Measurements from ENCODE around the gene NR5A2. TPM values are rescaled to one million over a fixed set of nuclear protein-coding genes. Genes with fewer than 3 reads are reported as not detected.
A peak's percentile ranks its signal among the peaks of the same experiment; 100 is the strongest.

Gene NR5A2
- total RNA-seq, 1 donor from 2014 or later: 27.9 TPM

DNA sequence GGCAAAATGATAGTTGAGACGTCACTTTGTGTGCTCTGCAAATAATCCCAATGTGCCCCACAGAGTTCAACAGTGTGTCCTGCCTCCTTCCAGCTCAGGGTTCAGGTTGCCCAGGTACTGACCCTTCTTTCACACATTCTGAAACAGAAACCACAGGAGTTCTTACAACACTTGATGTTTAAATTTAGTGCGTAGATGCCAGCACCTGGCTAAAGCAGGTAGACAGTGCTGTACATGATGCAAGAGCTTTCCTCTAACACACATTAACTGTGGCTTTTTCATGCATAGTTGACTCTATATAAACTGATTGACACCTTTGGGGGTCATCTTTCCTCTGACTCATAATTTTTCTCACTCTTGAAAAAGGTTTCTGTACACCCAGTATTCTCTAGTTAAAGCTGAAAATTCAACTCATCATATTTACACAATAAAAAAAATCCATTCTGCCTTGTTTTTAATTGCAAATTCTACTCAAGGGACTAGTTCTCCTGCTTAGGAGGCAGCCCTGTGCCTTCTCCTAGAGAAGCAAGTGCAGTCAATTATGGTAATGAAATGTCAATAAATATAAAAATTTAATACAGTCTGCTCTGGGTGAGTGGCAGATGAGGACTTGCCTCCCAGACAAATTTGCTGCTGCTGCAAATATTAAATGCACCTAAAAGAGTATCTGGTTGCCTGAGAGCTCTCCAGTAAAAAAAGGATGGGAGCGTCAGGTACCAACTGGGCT, 91.4 kb downstream of the NR5A2 start:
- ATAC-seq (peak; percentile 91), DNase-seq (ENCODE audit: low spot score) (peak; percentile 80)

DNA sequence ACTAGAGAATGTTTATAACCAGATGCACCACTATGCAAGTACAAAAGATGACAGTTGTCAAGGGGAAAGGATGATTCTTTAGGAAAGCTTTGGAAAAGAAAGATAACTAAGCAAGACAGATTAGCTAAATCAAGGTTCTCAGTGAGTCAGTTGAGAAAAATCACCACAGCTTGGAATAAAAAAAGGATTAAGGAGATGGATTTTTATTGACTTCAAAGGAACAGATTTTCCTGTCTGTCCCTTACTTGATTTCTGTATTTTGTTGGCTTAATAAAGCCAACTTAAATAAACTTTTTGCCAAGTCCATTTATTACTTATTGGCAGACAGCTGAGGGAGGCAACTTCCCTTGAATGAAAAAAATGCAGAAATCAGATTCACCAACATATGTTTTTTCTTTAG, 93.9 kb downstream of the NR5A2 start:
- ATAC-seq (no peak), DNase-seq (ENCODE audit: low spot score) (no peak)

DNA sequence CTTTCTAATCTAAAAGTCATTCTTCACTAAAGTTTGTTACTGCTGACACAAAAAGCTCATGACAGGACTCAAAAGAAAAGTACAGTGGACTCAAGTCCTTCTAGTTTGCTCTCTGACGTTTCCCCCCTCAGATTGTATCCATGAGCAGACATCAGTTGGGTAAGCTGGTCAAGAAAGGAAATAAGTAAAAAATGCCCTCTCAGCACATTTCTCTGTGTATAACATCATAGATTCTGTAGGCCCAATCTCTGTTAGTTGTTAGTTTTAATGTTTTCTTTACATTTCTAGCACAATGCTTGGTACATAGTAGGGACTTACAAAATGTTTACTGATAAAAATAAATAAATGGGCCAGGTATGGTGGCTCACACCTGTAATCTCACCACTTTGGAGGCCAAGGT, 96.8 kb downstream of the NR5A2 start:
- DNase-seq (ENCODE audit: low spot score) (no peak), ATAC-seq (no peak)

DNA sequence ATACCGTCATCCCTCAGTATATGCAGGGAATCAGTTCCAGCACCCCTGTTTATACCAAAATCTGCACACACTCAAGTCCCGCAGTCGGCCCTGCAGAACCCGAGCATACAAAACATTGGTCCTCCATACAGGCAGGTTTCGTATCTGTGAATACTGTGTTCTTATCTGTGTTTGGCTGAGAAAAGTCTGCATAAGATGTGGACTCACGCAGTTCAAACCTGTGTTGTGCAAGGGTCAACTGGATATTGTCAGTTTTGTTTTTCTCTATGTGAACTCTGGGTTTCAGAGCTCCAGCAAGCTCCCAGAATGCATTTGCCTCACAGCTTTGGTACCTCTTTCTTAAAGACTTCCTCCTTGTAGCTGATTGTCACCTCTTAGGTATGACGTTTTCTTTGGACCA, 100.6 kb downstream of the NR5A2 start:
- DNase-seq (ENCODE audit: low spot score): no peak
- peak; percentile 70 for ATAC-seq

DNA sequence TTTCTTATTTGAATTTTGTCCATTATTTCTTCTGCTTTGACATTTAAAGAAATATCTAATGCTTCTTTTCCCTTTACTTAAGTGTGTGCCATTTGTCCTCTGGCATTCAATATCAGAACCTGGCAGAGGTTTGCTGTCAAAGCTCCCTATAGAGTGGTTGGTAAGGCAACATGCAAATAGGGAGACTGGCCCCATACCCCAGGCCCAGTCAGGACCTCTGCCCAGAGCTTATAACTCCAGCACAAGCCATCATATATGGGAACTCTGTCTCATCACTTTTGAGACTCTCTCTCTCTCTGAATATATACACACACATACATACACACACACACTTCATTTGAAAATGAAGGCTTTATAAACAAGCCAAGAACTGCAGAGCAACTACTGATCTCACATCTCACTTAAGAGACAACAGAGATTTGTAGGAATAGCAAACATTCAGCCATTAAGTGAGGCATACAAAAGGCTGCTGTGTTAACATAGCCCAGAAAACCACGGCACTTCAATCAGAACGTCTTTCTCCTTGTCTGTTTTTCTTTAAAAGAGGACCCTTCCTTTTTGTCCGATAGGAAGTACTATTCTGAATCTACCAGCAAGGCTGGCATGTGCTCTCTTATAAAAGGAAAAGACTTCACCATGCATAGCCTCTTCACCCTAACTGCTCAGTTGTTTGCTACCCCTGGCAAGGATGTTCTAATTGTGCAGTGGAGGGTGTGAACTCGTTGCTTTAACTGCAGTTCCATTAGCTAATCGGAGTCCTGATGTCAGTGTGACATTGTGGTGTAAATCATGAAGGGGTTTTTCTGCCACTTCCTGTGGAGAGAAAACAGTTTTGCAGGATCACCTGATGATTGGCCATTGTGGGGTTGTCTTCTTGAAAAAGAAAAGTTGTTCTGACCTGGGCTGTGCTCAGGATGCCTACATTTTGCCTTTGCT, 101.7 kb downstream of the NR5A2 start:
- DNase-seq (ENCODE audit: low spot score): no peak
- no peak for ATAC-seq

DNA sequence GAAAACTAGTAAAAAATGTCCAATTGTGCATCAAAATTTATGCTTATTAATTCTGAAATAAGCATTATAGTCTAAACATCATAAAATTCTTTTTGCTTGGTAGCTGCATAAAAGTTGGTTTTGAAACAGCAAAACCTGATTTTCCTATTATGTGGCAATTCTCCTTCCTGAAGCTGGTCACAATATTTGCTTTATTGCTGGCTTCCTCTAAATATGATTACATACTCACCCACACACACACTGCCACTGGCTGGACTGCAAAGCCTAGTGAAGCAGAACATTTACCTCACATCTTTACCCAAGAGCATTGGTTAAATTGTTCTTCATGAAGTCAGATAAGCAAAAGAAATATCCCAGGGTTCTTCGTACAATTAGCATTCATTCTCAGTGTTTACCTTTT, 103.0 kb downstream of the NR5A2 start:
- DNase-seq (ENCODE audit: low spot score) (no peak), ATAC-seq (peak; percentile 57)

DNA sequence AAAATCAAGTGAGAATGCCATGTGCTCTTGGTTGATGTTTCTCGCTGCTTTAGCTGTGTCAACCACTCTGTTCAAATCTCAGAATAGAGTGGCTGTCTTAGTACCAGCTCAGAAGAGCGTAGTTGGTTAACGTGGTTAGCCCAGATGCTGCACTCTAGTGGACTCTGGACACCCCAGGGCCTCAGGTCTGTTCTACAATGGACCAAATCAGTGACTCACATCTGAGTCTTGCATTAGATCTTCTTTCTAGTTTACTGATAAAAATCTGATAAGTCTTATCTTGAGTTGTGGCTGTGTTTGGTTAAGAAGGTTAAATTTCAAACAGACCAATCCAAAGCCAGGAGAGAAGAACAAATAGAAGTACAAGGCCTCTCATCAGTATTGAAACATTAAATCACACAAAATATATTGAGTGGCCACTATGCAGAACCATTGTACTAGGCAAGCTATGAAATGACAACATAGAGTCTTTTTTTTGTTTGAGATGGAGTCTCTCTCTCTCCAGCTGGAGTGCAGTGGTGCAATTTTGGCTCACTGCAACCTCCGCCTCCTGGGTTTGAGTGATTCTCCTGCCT, 104.1 kb downstream of the NR5A2 start:
- ATAC-seq: peak; percentile 68
- no peak for DNase-seq (ENCODE audit: low spot score)

DNA sequence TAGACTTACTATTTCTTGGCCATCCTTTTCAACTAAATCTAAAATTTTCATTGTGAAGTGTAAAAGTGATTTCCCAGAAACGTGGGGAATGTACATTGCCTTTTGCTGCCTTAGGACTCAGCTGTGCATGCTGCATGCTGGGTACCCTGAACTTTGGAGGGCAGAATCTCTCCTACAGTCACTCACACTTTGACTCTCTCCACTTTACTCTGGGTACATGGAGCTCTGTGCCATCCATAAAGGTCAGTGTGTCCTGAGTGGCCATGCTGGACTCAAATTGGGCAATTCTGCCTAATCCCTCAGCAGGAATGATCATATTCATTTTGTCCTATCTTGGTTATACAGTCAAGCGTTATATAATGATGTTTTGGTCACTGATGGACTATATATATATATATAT, 105.6 kb downstream of the NR5A2 start:
- DNase-seq (ENCODE audit: low spot score) (no peak), ATAC-seq (peak; percentile 72)

DNA sequence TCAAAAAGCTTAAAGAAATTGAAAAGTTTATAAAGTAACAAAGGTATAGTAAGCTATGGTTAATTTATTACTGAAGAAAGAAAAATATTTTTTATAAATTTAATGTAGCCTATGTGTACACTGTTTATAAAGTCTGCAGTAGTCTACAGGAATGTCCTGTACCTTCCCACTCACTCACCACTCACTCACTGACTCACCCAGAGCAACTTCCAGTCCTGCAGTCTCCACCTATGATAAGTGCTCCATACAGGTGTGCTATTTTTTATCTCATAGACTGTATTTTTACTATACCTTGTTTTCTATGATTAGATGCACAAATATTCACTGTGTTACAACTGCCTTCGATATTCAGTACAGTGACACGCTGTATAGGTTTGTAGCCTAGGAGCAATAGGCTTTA, 106.6 kb downstream of the NR5A2 start:
- no peak for DNase-seq (ENCODE audit: low spot score)
- ATAC-seq: no peak

DNA sequence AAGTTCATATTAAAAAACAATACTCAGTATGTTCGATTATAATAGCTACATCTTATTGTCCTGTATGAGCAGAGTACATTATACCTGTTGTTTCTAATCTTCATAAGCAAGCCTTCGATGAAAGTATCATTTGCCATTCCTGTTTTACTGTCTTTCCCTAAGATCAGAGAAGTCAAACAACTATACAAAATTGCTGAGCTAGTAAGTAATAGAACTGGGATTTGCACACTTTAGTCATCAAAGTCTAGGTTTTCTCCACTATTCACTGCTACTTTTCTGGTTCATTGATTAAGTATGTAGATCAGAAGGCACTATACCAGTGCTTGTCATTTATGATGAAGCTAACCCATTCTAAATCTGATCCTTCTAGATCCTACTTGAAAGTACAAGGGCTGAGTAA, 108.9 kb downstream of the NR5A2 start:
- ATAC-seq (no peak), DNase-seq (ENCODE audit: low spot score) (no peak)

DNA sequence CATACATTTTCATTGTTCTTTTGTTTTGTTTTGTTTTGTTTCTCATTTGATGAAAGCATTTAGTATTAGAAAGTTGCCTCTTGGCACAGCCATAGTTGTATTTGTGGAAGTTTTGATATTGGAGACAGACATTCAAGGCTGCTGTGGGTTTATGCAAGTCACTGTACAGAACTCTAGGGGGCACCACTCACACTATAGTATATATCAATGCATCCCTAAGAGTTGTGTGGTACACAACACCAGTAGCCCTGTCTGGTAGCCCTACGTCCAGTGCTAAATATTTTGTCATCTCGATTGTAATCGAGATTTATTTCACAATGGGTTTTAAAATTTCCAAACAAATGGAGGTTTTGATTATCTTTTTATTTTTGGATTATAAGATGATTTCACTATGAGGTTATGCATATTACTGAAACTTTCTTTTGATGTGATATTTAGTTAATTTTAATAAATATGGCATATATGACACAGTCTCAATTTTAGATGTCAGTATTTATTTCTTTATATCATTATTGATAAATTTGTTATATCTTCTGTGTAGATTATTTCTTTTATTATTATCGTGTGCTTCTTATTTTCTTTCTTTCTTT, 112.2 kb downstream of the NR5A2 start:
- ATAC-seq (peak; percentile 75), DNase-seq (ENCODE audit: low spot score) (no peak)

DNA sequence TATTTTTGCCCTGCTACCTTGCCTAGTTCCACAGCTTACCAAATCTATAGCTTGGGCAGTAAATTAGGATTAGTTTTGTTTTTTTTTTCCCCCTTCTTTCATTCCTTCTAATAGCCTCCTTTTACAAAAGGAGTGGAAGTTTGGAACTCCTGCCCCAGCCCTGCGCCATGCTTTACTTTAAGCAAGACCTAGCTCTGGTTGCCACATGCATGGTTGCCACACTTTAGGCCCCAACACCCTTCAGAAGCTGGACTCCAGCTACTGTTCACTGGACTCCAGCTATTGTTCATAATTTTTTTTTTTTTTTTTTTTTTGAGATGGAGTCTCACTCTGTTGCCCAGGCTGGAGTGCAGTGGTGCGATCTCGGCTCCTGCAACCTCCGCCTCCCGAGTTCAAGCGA, 115.8 kb downstream of the NR5A2 start:
- ATAC-seq (peak; percentile 71), DNase-seq (ENCODE audit: low spot score) (no peak)

DNA sequence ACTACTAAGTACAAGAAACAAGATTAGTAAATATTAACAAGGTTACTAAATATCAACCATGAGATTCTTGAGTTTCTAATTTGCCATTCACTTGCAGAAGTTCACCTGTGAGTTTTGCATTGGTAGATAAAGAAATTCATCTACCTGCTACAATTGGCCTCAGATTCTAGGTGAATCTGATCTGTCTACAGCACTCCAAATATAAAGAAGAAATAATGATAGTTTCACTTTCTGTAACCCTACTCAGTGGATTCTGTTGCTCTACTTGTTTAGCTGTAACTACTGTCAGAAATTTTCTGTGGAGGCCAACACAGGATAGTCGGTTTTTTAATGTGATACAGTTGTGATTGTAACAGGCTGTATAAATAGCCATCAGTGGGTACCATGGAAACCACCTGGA, 118.6 kb downstream of the NR5A2 start:
- DNase-seq (ENCODE audit: low spot score) (no peak), ATAC-seq (no peak)

DNA sequence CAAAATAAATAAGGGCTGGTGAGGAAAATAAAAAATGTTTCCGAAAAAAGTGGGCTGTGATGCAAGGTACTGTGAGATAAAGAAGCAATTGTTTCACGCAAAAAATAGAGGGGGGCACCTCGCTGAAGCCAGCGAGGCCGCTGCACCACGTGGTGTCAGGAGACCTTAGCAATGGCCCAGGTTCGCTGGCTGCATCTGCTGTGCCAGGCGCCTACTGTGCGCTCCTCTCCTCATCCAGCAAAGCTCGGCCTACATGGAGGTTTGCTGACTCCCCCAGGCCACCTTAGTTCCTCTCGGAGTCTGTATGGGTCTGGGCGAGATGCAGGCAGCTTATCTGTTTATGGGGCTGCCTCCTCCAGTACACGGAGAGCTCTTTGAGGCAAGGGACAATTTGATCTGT, 119.6 kb downstream of the NR5A2 start:
- DNase-seq (ENCODE audit: low spot score): no peak
- ATAC-seq: no peak

DNA sequence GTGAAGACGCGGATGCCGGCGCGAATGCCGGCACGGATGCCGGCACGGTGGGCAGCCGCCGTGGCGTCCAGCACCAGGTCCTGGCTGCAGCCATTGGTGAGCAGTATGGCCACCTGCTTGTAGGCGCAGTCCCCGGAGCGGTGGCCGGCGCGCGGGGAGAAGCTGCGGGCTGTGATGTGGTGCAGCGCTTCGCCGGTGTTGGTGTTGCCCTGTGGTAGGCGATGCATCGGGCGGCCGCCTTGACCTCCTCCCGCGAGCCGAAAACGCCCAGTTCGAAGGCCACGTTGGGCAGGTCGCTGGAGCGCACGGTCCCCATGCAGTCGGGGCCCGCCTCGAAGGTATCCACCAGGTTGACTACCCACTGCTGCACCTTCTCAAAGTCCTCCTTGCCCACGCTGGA, 120.2 kb downstream of the NR5A2 start:
- DNase-seq (ENCODE audit: low spot score): no peak

DNA sequence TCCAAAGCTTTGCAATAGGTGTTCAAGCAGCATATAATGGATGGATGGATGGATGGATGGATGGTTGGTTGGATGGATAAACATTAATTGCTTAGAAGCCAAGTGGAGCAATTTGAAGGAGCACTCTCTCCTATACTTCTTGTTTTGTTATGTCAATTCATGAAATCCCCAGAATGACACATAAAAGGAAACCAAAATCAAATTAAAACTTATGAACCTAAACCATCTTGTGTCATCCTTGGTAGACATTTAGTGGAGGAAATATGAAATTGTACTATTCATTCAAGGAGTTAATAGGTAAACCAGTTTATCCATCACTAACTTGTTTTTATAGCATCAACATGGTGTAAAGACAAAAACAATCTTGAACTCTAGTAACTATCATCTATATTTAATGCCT, 122.5 kb downstream of the NR5A2 start:
- no peak for DNase-seq (ENCODE audit: low spot score)
- no peak for ATAC-seq

More for the DNA sequence above, 120.2 kb downstream of the NR5A2 start:
- peak; percentile 5 for ATAC-seq

DNA sequence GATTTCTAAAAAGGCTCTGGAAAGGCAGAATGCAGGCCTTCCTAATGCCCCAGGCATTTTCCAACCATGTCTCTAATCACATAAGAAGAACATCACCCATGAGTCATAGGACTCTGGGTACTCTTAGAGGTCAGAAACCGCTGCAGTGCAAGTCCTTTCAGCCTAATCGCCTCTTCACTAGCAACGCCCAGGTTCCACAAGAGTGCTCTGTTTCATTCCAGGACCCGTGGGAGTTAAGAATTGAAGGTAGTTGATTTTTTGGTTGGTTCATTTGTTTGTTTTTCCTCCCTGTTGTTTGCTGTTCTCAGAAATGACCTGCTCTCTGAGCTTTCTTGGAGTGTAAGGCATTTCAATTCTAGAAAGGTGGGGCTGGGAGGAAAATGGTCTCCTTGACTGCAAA, 123.2 kb downstream of the NR5A2 start:
- ATAC-seq: peak; percentile 80
- no peak for DNase-seq (ENCODE audit: low spot score)

DNA sequence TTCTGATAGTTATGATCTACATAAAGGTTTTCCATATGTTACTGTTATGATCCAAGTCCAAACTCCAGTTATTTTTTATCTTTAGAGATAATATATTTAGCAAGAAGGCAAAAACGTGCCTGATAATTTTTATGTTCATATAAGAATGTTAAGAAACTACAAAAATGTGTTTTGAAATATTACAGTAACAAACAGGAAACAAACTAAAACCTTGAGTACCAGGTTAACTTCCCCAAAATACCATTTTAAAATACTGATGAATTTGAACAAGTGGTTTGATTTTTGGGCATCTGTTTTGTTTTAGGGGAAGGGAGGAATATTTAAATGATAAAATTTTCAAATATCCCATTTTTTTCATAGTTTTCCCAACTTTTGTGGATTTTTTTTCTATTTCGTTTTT, 124.8 kb downstream of the NR5A2 start:
- no peak for ATAC-seq
- no peak for DNase-seq (ENCODE audit: low spot score)

DNA sequence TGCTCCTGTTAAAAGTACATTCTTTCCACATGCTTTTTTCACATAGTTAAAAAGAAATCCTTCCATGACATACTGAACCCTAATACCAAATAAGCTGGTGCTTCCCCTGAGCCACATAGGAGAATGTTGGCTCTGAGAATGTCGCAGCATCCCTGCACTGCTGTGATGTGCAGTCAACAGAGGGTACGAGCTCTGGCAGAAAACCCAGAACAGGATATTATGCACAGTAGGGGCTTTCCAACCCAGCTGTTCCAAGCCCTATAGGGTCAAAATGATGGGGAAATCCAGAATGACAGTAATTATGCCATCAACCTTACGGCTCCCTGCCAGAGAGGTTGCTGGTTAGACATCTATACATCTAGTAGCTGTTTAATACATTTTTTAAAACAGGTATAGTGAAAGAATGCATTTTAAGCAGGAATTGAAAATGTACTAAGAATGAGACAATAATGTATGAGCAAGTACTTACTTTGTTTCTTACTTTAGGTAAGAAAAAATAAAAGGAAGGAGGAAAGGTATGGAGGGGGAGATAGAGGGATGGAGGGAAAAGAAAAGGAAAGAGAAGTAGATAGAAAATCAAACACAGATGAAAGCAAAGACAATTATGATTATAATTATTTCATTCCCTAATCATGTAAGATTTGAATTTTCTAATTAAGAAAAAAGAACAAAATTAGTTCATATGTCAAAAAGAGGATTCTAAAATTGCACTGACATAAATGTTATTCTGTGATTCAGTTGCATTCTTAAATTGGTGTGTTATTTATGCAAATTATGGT, 126.0 kb downstream of the NR5A2 start:
- DNase-seq (ENCODE audit: low spot score) (no peak), ATAC-seq (no peak)

DNA sequence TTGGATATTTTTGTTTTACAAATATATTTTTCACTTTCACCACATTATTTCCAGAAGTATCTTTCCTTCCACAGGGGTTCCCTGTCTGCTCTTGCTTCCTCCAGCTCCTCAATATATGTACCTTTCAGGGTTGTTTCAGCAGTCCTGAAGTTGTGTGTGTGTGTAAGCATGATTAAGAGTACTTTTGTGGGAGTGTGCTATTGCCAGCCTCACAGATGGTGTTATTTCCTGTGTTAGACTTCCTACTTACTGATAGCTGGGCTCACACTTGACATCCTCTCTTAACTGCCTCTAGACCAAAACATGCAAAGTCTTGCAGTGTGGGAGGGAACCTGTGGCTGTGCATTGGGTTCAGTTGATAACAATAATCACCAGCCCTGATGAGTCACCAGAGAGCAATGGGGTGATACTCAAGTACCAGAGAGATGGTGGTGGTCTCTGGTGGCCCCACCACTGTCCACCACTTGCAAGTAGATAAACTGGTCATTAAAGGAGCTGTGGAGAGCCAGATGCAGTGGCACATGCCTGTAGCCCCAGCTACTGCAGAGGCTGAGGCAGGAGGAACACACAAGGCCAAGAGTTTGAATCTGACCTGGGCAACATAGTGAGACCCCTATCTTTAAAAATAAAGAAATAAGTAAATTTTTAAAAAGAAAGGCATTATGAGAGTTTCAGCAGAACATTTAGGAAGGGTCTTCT, 126.7 kb downstream of the NR5A2 start:
- DNase-seq (ENCODE audit: low spot score) (no peak), ATAC-seq (peak; percentile 58)

Measured in left lobe of liver (tissue), 2 donors.